Sigmoid colon (tissue), 4 donors: ENCODE data around the gene ACSM5.
"Not testable (repeated sequence)": the region's sequence is repeated elsewhere in the genome, so short reads cannot be mapped to it uniquely, and the experiment has no call there.

Experiments
- CTCF ChIP-seq, 4 experiments: fragments of 450-650 bp in 3 of 4; fragments of 200-600 bp in 1 of 4; IDR thresholded peaks; one replicate each; pipeline ENCODE4 v1.5.1; 2016 to 2019; ENCODE audit warnings: antibody characterized with exemption in 4 of 4, mild to moderate bottlenecking in 3 of 4, moderate library complexity in 2 of 4
- EP300 ChIP-seq, 4 donors: sonication (generic); formaldehyde crosslinking; IDR thresholded peaks; one replicate each; pipeline ENCODE4 v1.6.1; 2017; ENCODE audit warnings: antibody characterized with exemption in 4 of 4
- POLR2AphosphoS5 ChIP-seq, 4 donors: sonication (generic); formaldehyde crosslinking; IDR thresholded peaks; one replicate each; pipeline ENCODE4 v1.6.1; 2017; ENCODE audit warnings: antibody characterized with exemption in 4 of 4

- TF ChIP-seq CTCF, EP300, POLR2AphosphoS5 (IDR thresholded peaks at IDR 0.05): not testable (repeated sequence)
Observed at GRCh38 chr16:20459227-20459626, 49.9 kb downstream of the ACSM5 start.
